Smooth muscle cell (in vitro differentiated cells): ENCODE measurements around the gene EEIG2. TPM values are rescaled to one million over a fixed set of nuclear protein-coding genes. Genes with fewer than 3 reads are reported as not detected.
"Not testable (repeated sequence)": the region's sequence is repeated elsewhere in the genome, so short reads cannot be mapped to it uniquely, and the experiment has no call there.

ENCODE experiments used
- DNase-seq: peaks from one replicate; lab custom pipeline; 2025; ENCODE audit not compliant: unreplicated experiment; lab: John Stamatoyannopoulos, UW
- H2AFZ ChIP-seq: fragments of 200-600 bp; sonication (generic); 2 replicates; pipeline ENCODE4 v1.6.0; 2016; ENCODE audit warnings: antibody characterized with exemption, low read depth, mild to moderate bottlenecking
- H3F3A ChIP-seq: fragments of 200-600 bp; sonication (generic); 2 replicates; pipeline ENCODE4 v1.6.0; 2017; ENCODE audit warnings: antibody characterized with exemption, low read depth
- H3K27ac ChIP-seq: fragments of 200-600 bp; sonication (generic); 2 replicates; pipeline ENCODE4 v1.5.1; 2016; ENCODE audit warnings: low read depth, mild to moderate bottlenecking
- H3K27me3 ChIP-seq: fragments of 200-600 bp; sonication (generic); 2 replicates; pipeline ENCODE4 v1.6.1; 2016; ENCODE audit warnings: low read depth, mild to moderate bottlenecking
- H3K36me3 ChIP-seq: fragments of 200-600 bp; sonication (generic); 2 replicates; pipeline ENCODE4 v1.5.1; 2016; ENCODE audit warnings: low read depth
- H3K4me1 ChIP-seq: fragments of 200-600 bp; sonication (generic); 2 replicates; pipeline ENCODE4 v1.5.1; 2016; ENCODE audit warnings: low read depth
- H3K4me2 ChIP-seq: fragments of 200-600 bp; sonication (generic); 2 replicates; pipeline ENCODE4 v1.6.0; 2016; ENCODE audit warnings: mild to moderate bottlenecking
- H3K4me3 ChIP-seq: fragments of 200-600 bp; sonication (generic); 2 replicates; pipeline ENCODE4 v1.5.1; 2016; ENCODE audit warnings: mild to moderate bottlenecking
- H3K79me2 ChIP-seq: fragments of 200-600 bp; sonication (generic); 2 replicates; pipeline ENCODE4 v1.6.0; 2016; ENCODE audit warnings: low read depth, mild to moderate bottlenecking
- H3K9ac ChIP-seq: fragments of 200-600 bp; sonication (generic); 2 replicates; pipeline ENCODE4 v1.6.0; 2016; ENCODE audit warnings: low read depth
- H3K9me3 ChIP-seq: fragments of 200-600 bp; sonication (generic); replicated peaks from 2 replicates; pipeline ENCODE4 v1.5.1; 2016; ENCODE audit warnings: low read depth
- H4K20me1 ChIP-seq: fragments of 200-600 bp; sonication (generic); 2 replicates; pipeline ENCODE4 v1.6.0; 2016; ENCODE audit warnings: low read depth
- WGBS: methylation state at CpG from one replicate; pipeline ENCODE4 v1.1.7; 2016; ENCODE audit warnings: low lambda C conversion rate; 5-methylcytosine and 5-hydroxymethylcytosine counted together
- polyA plus RNA-seq: library from polyadenylated mRNA; unstranded; fragments of >200 nt; fragmentation: Nextera tagmentation; extraction: Ambion mirVana; gene quantifications from 2 replicates; pipeline ENCODE4 v1.2.1, GENCODE V29; 2016
- total RNA-seq: library from RNA; depleted of rRNA; stranded (reverse); fragments of >200 nt; gene quantifications from 2 replicates; pipeline ENCODE4 v1.2.3, GENCODE V29; 2014
- TF ChIP-seq, protein P1 (sequence below): fragments of 200-600 bp; sonication (generic); IDR thresholded peaks from 2 replicates; pipeline ENCODE4 v1.5.1; 2017; ENCODE audit warnings: borderline replicate concordance, mild to moderate bottlenecking, antibody characterized with exemption; ENCODE audit not compliant: insufficient read depth, poor library complexity, severe bottlenecking

Gene EEIG2
- total and polyA plus RNA-seq, 2 experiments from 2014 or later, result 3.7 to 8.0 TPM

DNA sequence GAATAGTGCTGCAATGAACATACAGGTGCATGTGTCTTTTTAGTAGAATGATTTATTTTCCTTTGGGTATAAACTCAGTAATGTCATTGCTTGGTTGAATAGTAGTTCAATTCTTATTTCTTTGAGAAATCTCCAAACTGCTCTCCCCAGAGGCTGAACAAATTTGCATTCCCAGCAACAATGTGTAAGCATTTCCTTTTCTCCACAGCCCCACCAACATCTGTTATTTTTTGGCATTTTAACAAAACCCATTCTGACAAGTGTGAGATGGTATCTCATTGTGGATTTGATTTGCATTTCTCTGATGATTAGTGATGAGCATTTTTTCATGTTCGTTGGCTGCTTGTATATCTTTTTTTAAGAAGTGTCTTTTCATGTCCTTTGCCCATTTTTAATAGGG lies 21.9 kb upstream of the EEIG2 start:
- no peak overlapping the region for H3K4me2 ChIP-seq
- DNase-seq, result no peak
- H3K4me1 ChIP-seq, result no peaks in the 10 kb centered on the region
- H2AFZ ChIP-seq, result no peak overlapping the region
- no peaks in the 10 kb centered on the region for H4K20me1 ChIP-seq
- no peak overlapping the region for H3K27ac ChIP-seq
- 54% methylated on average over 1 of the region's 1 CpG for WGBS
- no peaks in the 10 kb centered on the region for H3K79me2 ChIP-seq
- TF ChIP-seq, protein P1, sequence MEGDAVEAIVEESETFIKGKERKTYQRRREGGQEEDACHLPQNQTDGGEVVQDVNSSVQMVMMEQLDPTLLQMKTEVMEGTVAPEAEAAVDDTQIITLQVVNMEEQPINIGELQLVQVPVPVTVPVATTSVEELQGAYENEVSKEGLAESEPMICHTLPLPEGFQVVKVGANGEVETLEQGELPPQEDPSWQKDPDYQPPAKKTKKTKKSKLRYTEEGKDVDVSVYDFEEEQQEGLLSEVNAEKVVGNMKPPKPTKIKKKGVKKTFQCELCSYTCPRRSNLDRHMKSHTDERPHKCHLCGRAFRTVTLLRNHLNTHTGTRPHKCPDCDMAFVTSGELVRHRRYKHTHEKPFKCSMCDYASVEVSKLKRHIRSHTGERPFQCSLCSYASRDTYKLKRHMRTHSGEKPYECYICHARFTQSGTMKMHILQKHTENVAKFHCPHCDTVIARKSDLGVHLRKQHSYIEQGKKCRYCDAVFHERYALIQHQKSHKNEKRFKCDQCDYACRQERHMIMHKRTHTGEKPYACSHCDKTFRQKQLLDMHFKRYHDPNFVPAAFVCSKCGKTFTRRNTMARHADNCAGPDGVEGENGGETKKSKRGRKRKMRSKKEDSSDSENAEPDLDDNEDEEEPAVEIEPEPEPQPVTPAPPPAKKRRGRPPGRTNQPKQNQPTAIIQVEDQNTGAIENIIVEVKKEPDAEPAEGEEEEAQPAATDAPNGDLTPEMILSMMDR, result no peak
- H3K27me3 ChIP-seq, result no peaks in the 10 kb centered on the region
- no peaks in the 10 kb centered on the region for H3K9me3 ChIP-seq
- no peak overlapping the region for H3K9ac ChIP-seq
- H3K4me3 ChIP-seq, result no peak overlapping the region
- H3K36me3 ChIP-seq, result no peaks in the 10 kb centered on the region
- no peaks in the 10 kb centered on the region for H3F3A ChIP-seq

GRCh38 chr1:108540977-108541376 lies 18.9 kb upstream of the EEIG2 start:
- Histone ChIP-seq H3K27me3 (no peaks in the 10 kb centered on the region), H3K4me2 (no peak overlapping the region)
- WGBS, result 90% methylated on average over 1 of the region's 1 CpG

GRCh38 chr1:108541861-108542260 lies 18.0 kb upstream of the EEIG2 start:
- no peak overlapping the region for H3K9ac ChIP-seq
- H3K27ac ChIP-seq, result no peak overlapping the region
- no peaks in the 10 kb centered on the region for H3K4me1 ChIP-seq
- no peak overlapping the region for H3K4me3 ChIP-seq
- no peaks in the 10 kb centered on the region for H3K27me3 ChIP-seq
- no peaks in the 10 kb centered on the region for H3K36me3 ChIP-seq
- H3K4me2 ChIP-seq, result no peak overlapping the region
- H4K20me1 ChIP-seq, result no peaks in the 10 kb centered on the region
- WGBS, result 88% methylated on average over 2 of the region's 2 CpGs
- DNase-seq, result no peak
- H2AFZ ChIP-seq, result no peak overlapping the region
- TF ChIP-seq, protein P1, result no peak
- no peaks in the 10 kb centered on the region for H3K79me2 ChIP-seq
- no peaks in the 10 kb centered on the region for H3K9me3 ChIP-seq
- no peaks in the 10 kb centered on the region for H3F3A ChIP-seq

More at GRCh38 chr1:108540977-108541376, 18.9 kb upstream of the EEIG2 start:
- H3F3A ChIP-seq, result no peaks in the 10 kb centered on the region
- H4K20me1 ChIP-seq, result no peaks in the 10 kb centered on the region
- no peak overlapping the region for H3K27ac ChIP-seq
- TF ChIP-seq, protein P1, result no peak
- no peaks in the 10 kb centered on the region for H3K4me1 ChIP-seq
- no peak overlapping the region for H3K9ac ChIP-seq
- no peak overlapping the region for H3K4me3 ChIP-seq
- H3K9me3 ChIP-seq, result no peaks in the 10 kb centered on the region
- no peaks in the 10 kb centered on the region for H3K36me3 ChIP-seq
- no peak for DNase-seq
- H3K79me2 ChIP-seq, result no peaks in the 10 kb centered on the region
- H2AFZ ChIP-seq, result no peak overlapping the region

GRCh38 chr1:108547493-108547892 lies 12.4 kb upstream of the EEIG2 start:
- not testable (repeated sequence) for H3K4me1 ChIP-seq, H2AFZ ChIP-seq, H3F3A ChIP-seq, H3K9me3 ChIP-seq, H3K4me2 ChIP-seq, H3K9ac ChIP-seq, H4K20me1 ChIP-seq, H3K79me2 ChIP-seq, H3K36me3 ChIP-seq, H3K27ac ChIP-seq, H3K27me3 ChIP-seq, DNase-seq, H3K4me3 ChIP-seq
- WGBS, result 92% methylated on average over 4 of the region's 4 CpGs
